ENCODE measurements around the gene LOXL3. TPM values are rescaled to one million over a fixed set of nuclear protein-coding genes. Genes with fewer than 3 reads are reported as not detected.

LOXL3 gene
- total RNA-seq, 1 donor from 2014 or later = 24.2 TPM

- Mint-ChIP-seq H3K9me3 (peaks cover 2% of the 10 kb centered on the region), H3K4me3 (peak overlapping the region; percentile 79), H3K27me3 (ENCODE audit: insufficient read depth, low read depth) (peaks cover 76% of the 10 kb centered on the region), H3K36me3 (no peaks in the 10 kb centered on the region), H3K4me1 (peaks cover 32% of the 10 kb centered on the region), H3K27ac (no peak overlapping the region)
- Histone ChIP-seq H3K79me2 (ENCODE audit: low read depth) (no peaks in the 10 kb centered on the region), H3K4me1 (peaks cover 35% of the 10 kb centered on the region), H3K9ac (no peak overlapping the region), H3K27me3 (peaks cover 97% of the 10 kb centered on the region), H4K20me1 (ENCODE audit: low read depth) (peaks cover 35% of the 10 kb centered on the region), H2AFZ (replicated peaks) (peak overlapping the region; percentile 66), H3F3A (ENCODE audit: low read depth) (peaks cover 41% of the 10 kb centered on the region), H3K36me3 (no peaks in the 10 kb centered on the region), H3K4me3 (peak overlapping the region; percentile 48), H3K27ac (no peak overlapping the region), H3K4me2 (peak overlapping the region; percentile 91), H3K9me3 (ENCODE audit: low read depth) (no peaks in the 10 kb centered on the region)
- DNase-seq (ENCODE audit: low spot score) = peak; percentile 88
- TF ChIP-seq EZH2phosphoT487 (IDR thresholded peaks at IDR 0.05) (peak; percentile 95), EZH2 (IDR thresholded peaks at IDR 0.05) (peak; percentile 29), CTCF (IDR thresholded peaks at IDR 0.05) (no peak)
Measured at GRCh38 chr2:74498500-74499266, 55.1 kb downstream of the LOXL3 start.

- TF ChIP-seq EZH2 (IDR thresholded peaks at IDR 0.05) (peak; percentile 82), CTCF (IDR thresholded peaks at IDR 0.05) (no peak), EZH2phosphoT487 (IDR thresholded peaks at IDR 0.05) (peak; percentile 44)
- Mint-ChIP-seq H3K27me3 (ENCODE audit: insufficient read depth, low read depth) (peaks cover 70% of the 10 kb centered on the region), H3K9me3 (peaks cover 2% of the 10 kb centered on the region), H3K4me1 (peaks cover 32% of the 10 kb centered on the region), H3K4me3 (peak overlapping the region; percentile 81), H3K27ac (no peak overlapping the region), H3K36me3 (peaks cover 3% of the 10 kb centered on the region)
- H3F3A ChIP-seq (ENCODE audit: low read depth) = peaks cover 41% of the 10 kb centered on the region
- peaks cover 31% of the 10 kb centered on the region for H3K4me1 ChIP-seq
- peaks cover 89% of the 10 kb centered on the region for H3K27me3 ChIP-seq
- no peaks in the 10 kb centered on the region for H3K9me3 ChIP-seq (ENCODE audit: low read depth)
- H3K9ac ChIP-seq = no peak overlapping the region
- H3K4me2 ChIP-seq = peak overlapping the region; percentile 91
- H4K20me1 ChIP-seq (ENCODE audit: low read depth) = peaks cover 35% of the 10 kb centered on the region
- peak; percentile 57 for DNase-seq (ENCODE audit: low spot score)
- H2AFZ ChIP-seq (replicated peaks) = peak overlapping the region; percentile 66
- H3K4me3 ChIP-seq = peak overlapping the region; percentile 48
- H3K79me2 ChIP-seq (ENCODE audit: low read depth) = no peaks in the 10 kb centered on the region
- no peak overlapping the region for H3K27ac ChIP-seq
- no peaks in the 10 kb centered on the region for H3K36me3 ChIP-seq
Measured at GRCh38 chr2:74497777-74498499, 55.8 kb downstream of the LOXL3 start.

- Histone ChIP-seq H3K9ac (no peak overlapping the region), H4K20me1 (ENCODE audit: low read depth) (peaks cover 35% of the 10 kb centered on the region), H3K79me2 (ENCODE audit: low read depth) (no peaks in the 10 kb centered on the region), H3K9me3 (ENCODE audit: low read depth) (no peaks in the 10 kb centered on the region), H3K27ac (no peak overlapping the region), H3K4me1 (peaks cover 27% of the 10 kb centered on the region), H3K36me3 (no peaks in the 10 kb centered on the region), H3K4me2 (peak overlapping the region; percentile 91), H3K4me3 (peak overlapping the region; percentile 48), H3K27me3 (peaks cover 82% of the 10 kb centered on the region), H2AFZ (replicated peaks) (no peak overlapping the region), H3F3A (ENCODE audit: low read depth) (peaks cover 41% of the 10 kb centered on the region)
- TF ChIP-seq EZH2phosphoT487 (IDR thresholded peaks at IDR 0.05) = no peak
- TF ChIP-seq CTCF (IDR thresholded peaks at IDR 0.05) = no peak
- no peak for TF ChIP-seq EZH2 (IDR thresholded peaks at IDR 0.05)
- peaks cover 6% of the 10 kb centered on the region for H3K36me3 Mint-ChIP-seq
- H3K27me3 Mint-ChIP-seq (ENCODE audit: insufficient read depth, low read depth) = peaks cover 62% of the 10 kb centered on the region
- peak overlapping the region; percentile 81 for H3K4me3 Mint-ChIP-seq
- H3K27ac Mint-ChIP-seq = no peak overlapping the region
- H3K4me1 Mint-ChIP-seq = peaks cover 26% of the 10 kb centered on the region
- DNase-seq (ENCODE audit: low spot score) = no peak
- H3K9me3 Mint-ChIP-seq = peaks cover 2% of the 10 kb centered on the region
Measured at GRCh38 chr2:74496997-74497776, 56.6 kb downstream of the LOXL3 start.
